PFSK-1 (cell line): ENCODE measurements around the gene FAF1.

ENCODE experiments used
- FOXP2 ChIP-seq: optimal IDR thresholded peaks from 2 replicates; pipeline ENCODE3; 2011; ENCODE audit warnings: borderline replicate concordance, control low read depth, inconsistent platforms; ENCODE audit not compliant: insufficient read depth; ENCODE audit errors: extremely low read length, extremely low read depth
- POLR2AphosphoS5 ChIP-seq: IDR thresholded peaks from 2 replicates; pipeline ENCODE4 v1.6.1; 2012; ENCODE audit warnings: low read depth, mild to moderate bottlenecking, control low read depth, low read length, moderate library complexity
- SIN3A ChIP-seq: IDR thresholded peaks from 2 replicates; pipeline ENCODE4 v1.6.1; 2012; ENCODE audit warnings: mild to moderate bottlenecking, low read length, moderate library complexity, borderline replicate concordance; ENCODE audit not compliant: insufficient read depth
- TAF1 ChIP-seq: IDR thresholded peaks from 2 replicates; pipeline ENCODE4 v1.6.1; 2012; ENCODE audit warnings: low read length, control low read depth, borderline replicate concordance; ENCODE audit not compliant: insufficient read depth
- TF ChIP-seq, protein P1 (sequence below), 2 experiments: IDR thresholded peaks; 2 replicates each; pipeline versions ENCODE4 v1.6.1 to v1.8.0; 2011 to 2012; ENCODE audit warnings: low read depth in 2 of 2, low read length in 2 of 2, control low read depth in 1 of 2, inconsistent platforms in 1 of 2, mild to moderate bottlenecking in 1 of 2, moderate library complexity in 1 of 2; ENCODE audit not compliant: insufficient read depth in 1 of 2

FAF1 gene

DNA sequence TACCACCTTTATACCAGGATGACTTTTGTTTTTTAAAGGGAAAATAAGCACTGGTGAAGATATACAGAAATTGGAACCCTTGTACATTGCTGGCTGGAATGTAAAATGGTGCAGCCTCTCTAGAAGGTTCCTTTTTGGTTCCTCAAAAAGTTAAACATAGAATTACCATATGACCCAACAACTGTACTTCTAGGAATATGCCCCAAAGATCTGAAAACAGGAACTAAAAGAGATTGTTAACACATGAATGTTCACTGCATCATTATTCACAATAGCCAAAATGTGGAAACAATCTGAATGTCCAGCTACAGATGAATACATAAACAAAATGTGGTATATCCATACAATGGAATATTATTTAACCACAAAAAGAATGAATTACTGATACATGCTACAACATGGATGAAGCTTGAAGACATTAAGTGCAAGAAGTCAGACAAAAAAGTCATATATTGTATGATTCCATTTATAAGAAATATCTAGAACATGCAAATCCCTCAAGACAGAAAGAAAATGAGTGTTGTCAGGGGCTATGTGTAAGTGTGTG is 452.0 kb downstream of the FAF1 start:
- no peak for TF ChIP-seq TAF1
- no peak for TF ChIP-seq POLR2AphosphoS5
- TF ChIP-seq, protein P1, sequence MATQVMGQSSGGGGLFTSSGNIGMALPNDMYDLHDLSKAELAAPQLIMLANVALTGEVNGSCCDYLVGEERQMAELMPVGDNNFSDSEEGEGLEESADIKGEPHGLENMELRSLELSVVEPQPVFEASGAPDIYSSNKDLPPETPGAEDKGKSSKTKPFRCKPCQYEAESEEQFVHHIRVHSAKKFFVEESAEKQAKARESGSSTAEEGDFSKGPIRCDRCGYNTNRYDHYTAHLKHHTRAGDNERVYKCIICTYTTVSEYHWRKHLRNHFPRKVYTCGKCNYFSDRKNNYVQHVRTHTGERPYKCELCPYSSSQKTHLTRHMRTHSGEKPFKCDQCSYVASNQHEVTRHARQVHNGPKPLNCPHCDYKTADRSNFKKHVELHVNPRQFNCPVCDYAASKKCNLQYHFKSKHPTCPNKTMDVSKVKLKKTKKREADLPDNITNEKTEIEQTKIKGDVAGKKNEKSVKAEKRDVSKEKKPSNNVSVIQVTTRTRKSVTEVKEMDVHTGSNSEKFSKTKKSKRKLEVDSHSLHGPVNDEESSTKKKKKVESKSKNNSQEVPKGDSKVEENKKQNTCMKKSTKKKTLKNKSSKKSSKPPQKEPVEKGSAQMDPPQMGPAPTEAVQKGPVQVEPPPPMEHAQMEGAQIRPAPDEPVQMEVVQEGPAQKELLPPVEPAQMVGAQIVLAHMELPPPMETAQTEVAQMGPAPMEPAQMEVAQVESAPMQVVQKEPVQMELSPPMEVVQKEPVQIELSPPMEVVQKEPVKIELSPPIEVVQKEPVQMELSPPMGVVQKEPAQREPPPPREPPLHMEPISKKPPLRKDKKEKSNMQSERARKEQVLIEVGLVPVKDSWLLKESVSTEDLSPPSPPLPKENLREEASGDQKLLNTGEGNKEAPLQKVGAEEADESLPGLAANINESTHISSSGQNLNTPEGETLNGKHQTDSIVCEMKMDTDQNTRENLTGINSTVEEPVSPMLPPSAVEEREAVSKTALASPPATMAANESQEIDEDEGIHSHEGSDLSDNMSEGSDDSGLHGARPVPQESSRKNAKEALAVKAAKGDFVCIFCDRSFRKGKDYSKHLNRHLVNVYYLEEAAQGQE (IDR thresholded peaks at IDR 0.05; ENCODE audit: insufficient read depth in 1 of 2, low read depth in 2 of 2, low read length in 2 of 2) = no peak
- TF ChIP-seq SIN3A = no peak
- no peak for TF ChIP-seq FOXP2

DNA sequence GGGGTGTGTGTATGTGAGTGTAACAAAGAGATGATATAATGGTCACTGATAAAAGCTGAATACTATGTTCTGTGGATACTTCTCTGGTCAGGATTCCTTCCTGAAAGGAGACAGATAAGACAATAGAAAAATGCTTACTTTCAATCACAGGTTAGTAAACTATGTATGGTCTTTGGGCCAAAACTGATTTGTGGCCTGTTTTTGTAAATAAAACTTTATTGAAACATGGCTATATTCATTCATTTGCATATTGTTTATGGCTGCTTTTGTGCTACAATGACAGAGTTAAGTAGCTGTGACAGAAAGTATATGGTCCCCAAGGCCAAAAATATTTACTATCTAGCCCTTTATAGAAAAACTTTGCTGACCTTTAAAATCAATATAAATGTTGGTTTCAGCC is 454.6 kb downstream of the FAF1 start:
- TF ChIP-seq TAF1 (no peak), FOXP2 (no peak), SIN3A (no peak), POLR2AphosphoS5 (no peak)
- TF ChIP-seq, protein P1 (IDR thresholded peaks at IDR 0.05; ENCODE audit: insufficient read depth in 1 of 2, low read depth in 2 of 2, low read length in 2 of 2) = no peak

DNA sequence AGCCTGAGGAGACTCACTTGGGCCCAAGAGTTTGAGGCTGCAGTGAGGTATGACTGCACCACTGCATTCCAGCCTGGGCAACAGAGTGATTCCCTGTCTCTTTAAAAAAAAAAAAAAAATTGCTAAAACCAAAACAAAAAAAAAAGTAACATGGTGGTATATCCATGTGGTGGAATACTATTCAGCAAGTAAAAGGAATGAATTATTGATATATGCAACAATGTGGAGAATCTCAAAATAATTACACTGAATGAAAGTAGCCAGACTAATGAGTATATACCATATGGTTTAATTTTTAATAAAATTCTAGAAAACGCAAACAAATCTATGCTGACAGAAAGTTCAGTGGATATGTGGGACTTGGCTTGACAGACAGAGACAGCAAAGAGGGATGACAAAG is 456.6 kb downstream of the FAF1 start:
- TF ChIP-seq TAF1 (no peak), POLR2AphosphoS5 (no peak), FOXP2 (no peak), SIN3A (no peak)
- TF ChIP-seq, protein P1 (IDR thresholded peaks at IDR 0.05; ENCODE audit: insufficient read depth in 1 of 2, low read depth in 2 of 2, low read length in 2 of 2) = no peak

DNA sequence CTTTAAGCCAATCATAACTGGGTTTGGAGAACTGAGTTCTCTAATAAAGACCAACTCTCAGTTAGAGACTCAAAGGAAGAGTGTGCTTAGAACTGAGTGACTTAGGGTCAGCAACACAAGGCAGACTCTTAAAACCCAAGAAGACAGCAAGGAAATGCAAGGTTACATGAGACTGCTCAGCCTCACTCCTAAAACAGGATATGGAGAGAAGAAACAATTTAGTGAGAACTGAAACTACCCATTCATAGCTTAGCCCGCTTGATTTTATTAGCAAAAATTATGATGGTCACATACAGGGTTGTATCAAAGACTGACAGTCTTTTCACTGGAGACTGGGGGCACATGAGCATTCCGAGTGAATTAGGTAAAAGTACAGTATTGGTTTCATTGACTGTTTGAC is 457.9 kb downstream of the FAF1 start:
- TF ChIP-seq POLR2AphosphoS5 = no peak
- no peak for TF ChIP-seq SIN3A
- TF ChIP-seq, protein P1 (IDR thresholded peaks at IDR 0.05; ENCODE audit: insufficient read depth in 1 of 2, low read depth in 2 of 2, low read length in 2 of 2) = no peak
- TF ChIP-seq TAF1 = no peak
- TF ChIP-seq FOXP2 = no peak

DNA sequence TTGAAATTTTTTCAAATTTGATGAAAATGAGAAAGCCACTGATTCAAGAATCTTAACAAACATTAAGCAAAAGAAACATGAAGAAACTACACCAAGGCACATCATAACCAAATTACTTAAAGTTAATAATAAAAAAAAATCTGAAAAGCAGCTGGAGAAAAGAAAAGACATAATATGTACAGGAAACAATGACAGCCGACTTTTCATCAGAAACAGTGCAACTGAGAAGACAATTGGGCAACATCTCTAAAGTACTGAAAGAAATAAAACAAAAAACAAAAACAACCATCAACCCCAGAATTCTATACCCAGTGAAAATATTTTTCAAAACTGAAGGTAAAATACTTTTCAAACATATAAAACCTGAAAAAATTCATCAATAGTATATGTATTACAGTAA is 463.1 kb downstream of the FAF1 start:
- TF ChIP-seq TAF1 (no peak), SIN3A (no peak)
- TF ChIP-seq, protein P1 (IDR thresholded peaks at IDR 0.05; ENCODE audit: insufficient read depth in 1 of 2, low read depth in 2 of 2, low read length in 2 of 2) = no peak
